Endodermal cell (in vitro differentiated cells): ENCODE data around the gene DYNC1H1. TPM values are rescaled to one million over a fixed set of nuclear protein-coding genes. Genes with fewer than 3 reads are reported as not detected.
A peak's percentile ranks its signal among the peaks of the same experiment; 100 is the strongest.
"Not testable (repeated sequence)": the region's sequence is repeated elsewhere in the genome, so short reads cannot be mapped to it uniquely, and the experiment has no call there.

Experiments used
- DNase-seq: peaks from one replicate; pipeline ENCODE4 v3.0.0-alpha.2; 2017
- H3K27ac ChIP-seq: 2 replicates; pipeline ENCODE4 v1.5.1; 2013; ENCODE audit warnings: mild to moderate bottlenecking, low read depth, low read length, moderate library complexity
- H3K27me3 ChIP-seq: 2 replicates; pipeline ENCODE4 v1.6.1; 2013; ENCODE audit warnings: mild to moderate bottlenecking, low read length, moderate library complexity; ENCODE audit not compliant: insufficient read depth, control insufficient read depth, poor library complexity, severe bottlenecking
- H3K36me3 ChIP-seq: 2 replicates; pipeline ENCODE4 v1.7.0; 2013; ENCODE audit warnings: mild to moderate bottlenecking, low read length, moderate library complexity; ENCODE audit not compliant: control insufficient read depth, insufficient read depth
- H3K4me1 ChIP-seq: one replicate; pipeline ENCODE4 v1.7.0; 2013; ENCODE audit warnings: low read length; ENCODE audit not compliant: control insufficient read depth, insufficient read depth
- H3K4me3 ChIP-seq: 2 replicates; pipeline ENCODE4 v1.5.1; 2013; ENCODE audit warnings: mild to moderate bottlenecking, low read length, moderate library complexity
- H3K9ac ChIP-seq: 2 replicates; pipeline ENCODE4 v1.6.1; 2013; ENCODE audit warnings: mild to moderate bottlenecking, low read length, moderate library complexity; ENCODE audit not compliant: poor library complexity, severe bottlenecking; ENCODE audit errors: extremely low read depth
- H3K9me3 ChIP-seq: 2 replicates; pipeline ENCODE4 v1.6.1; 2013; ENCODE audit warnings: mild to moderate bottlenecking, low read length, moderate library complexity; ENCODE audit not compliant: control insufficient read depth
- H3K27ac Mint-ChIP-seq: 2 replicates; pipeline ENCODE4 v1.8.0; 2020; ENCODE audit warnings: mixed read lengths
- H3K27me3 Mint-ChIP-seq: 2 replicates; pipeline ENCODE4 v1.8.0; 2021; ENCODE audit warnings: mild to moderate bottlenecking, mixed read lengths; ENCODE audit not compliant: insufficient read depth
- H3K36me3 Mint-ChIP-seq: 2 replicates; pipeline ENCODE4 v1.8.0; 2020; ENCODE audit warnings: low read depth, mixed read lengths
- H3K4me1 Mint-ChIP-seq: 2 replicates; pipeline ENCODE4 v1.8.0; 2020; ENCODE audit warnings: mixed read lengths
- H3K4me3 Mint-ChIP-seq: 2 replicates; pipeline ENCODE4 v1.8.0; 2020; ENCODE audit warnings: mild to moderate bottlenecking, moderate library complexity, mixed read lengths
- H3K9me3 Mint-ChIP-seq: 2 replicates; pipeline ENCODE4 v1.8.0; 2020; ENCODE audit warnings: mild to moderate bottlenecking, mixed read lengths
- CTCF ChIP-seq: fragments of 200-600 bp; sonication (generic); conservative IDR thresholded peaks from 2 replicates; pipeline ENCODE4 v1.5.0; 2021; ENCODE audit warnings: antibody characterized with exemption, mild to moderate bottlenecking
- WGBS, 2 experiments: methylation state at CpG; one replicate each; pipeline versions ENCODE4 v1.1.5 to v1.1.7; 2013; ENCODE audit warnings: missing lambda C conversion rate in 2 of 2, mixed read lengths in 1 of 2; ENCODE audit not compliant: insufficient coverage in 1 of 2, insufficient read length in 1 of 2; 5-methylcytosine and 5-hydroxymethylcytosine counted together
- total RNA-seq, 2 donors: library from RNA; stranded (reverse); fragmentation: NEBNext Ultra II Directional in 1 of 2; extraction: Animal tissue kit (Norgen Biotek cat#: 25700) in 1 of 2; gene quantifications; 2 replicates in 1 of 2; 3 replicates in 1 of 2; pipeline ENCODE4 v1.2.1, GENCODE V29; 2021

DYNC1H1 gene
- total RNA-seq, 2 donors from 2014 or later: 438 to 443 TPM

- no peak for DNase-seq
- Histone ChIP-seq H3K27me3 (no peaks in the 10 kb centered on the region), H3K36me3 (peaks cover 88% of the 10 kb centered on the region), H3K27ac (no peak overlapping the region), H3K4me3 (no peak overlapping the region), H3K4me1 (no peaks in the 10 kb centered on the region), H3K9ac (no peak overlapping the region), H3K9me3 (peaks cover 4% of the 10 kb centered on the region)
- no peaks in the 10 kb centered on the region for H3K4me1 Mint-ChIP-seq
- H3K36me3 Mint-ChIP-seq: peaks cover 83% of the 10 kb centered on the region
- H3K27ac Mint-ChIP-seq: no peak overlapping the region
- H3K9me3 Mint-ChIP-seq: no peaks in the 10 kb centered on the region
- TF ChIP-seq CTCF: no peak
- H3K4me3 Mint-ChIP-seq: no peak overlapping the region
- H3K27me3 Mint-ChIP-seq: no peaks in the 10 kb centered on the region
- WGBS, 2 experiments: 80% methylated on average over 5 of the region's 6 CpGs; no CpG with 5 or more reads in 1 of the 2 experiments
Measured at GRCh38 chr14:101982621-101983020, 18.2 kb downstream of the DYNC1H1 start.

GRCh38 chr14:101984831-101985230, 20.5 kb downstream of the DYNC1H1 start:
- not testable (repeated sequence) for H3K9me3 Mint-ChIP-seq, DNase-seq, H3K27me3 Mint-ChIP-seq, H3K4me3 ChIP-seq, H3K4me3 Mint-ChIP-seq, H3K4me1 ChIP-seq, H3K27ac ChIP-seq, H3K9ac ChIP-seq, H3K9me3 ChIP-seq, H3K27me3 ChIP-seq, H3K27ac Mint-ChIP-seq, H3K4me1 Mint-ChIP-seq
- WGBS, 2 experiments: 94 to 98% methylated on average over 6 to 11 of the region's 12 CpGs
- peaks cover 88% of the 10 kb centered on the region for H3K36me3 ChIP-seq
- peaks cover 83% of the 10 kb centered on the region for H3K36me3 Mint-ChIP-seq

DNA sequence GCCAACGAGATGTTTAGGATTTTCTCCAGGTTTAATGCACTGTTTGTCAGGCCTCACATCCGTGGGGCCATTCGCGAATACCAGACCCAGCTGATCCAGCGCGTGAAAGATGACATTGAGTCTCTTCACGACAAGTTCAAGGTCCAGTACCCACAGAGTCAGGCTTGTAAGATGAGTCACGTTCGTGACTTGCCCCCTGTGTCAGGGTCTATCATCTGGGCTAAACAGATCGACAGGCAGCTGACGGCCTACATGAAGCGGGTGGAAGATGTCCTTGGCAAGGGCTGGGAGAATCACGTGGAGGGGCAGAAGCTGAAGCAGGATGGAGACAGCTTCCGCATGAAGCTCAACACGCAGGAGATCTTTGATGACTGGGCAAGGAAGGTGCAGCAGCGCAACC, 21.6 kb downstream of the DYNC1H1 start:
- Histone ChIP-seq H3K27ac (no peak overlapping the region), H3K27me3 (no peaks in the 10 kb centered on the region), H3K4me3 (no peak overlapping the region), H3K36me3 (peaks cover 84% of the 10 kb centered on the region), H3K9ac (no peak overlapping the region), H3K4me1 (no peaks in the 10 kb centered on the region), H3K9me3 (peaks cover 4% of the 10 kb centered on the region)
- Mint-ChIP-seq H3K4me1 (no peaks in the 10 kb centered on the region), H3K9me3 (no peaks in the 10 kb centered on the region), H3K4me3 (no peak overlapping the region), H3K27me3 (no peaks in the 10 kb centered on the region), H3K27ac (peak overlapping the region; percentile 70), H3K36me3 (peaks cover 81% of the 10 kb centered on the region)
- 91 to 94% methylated on average over 12 to 16 of the region's 16 CpGs for WGBS, 2 experiments
- TF ChIP-seq CTCF: no peak
- DNase-seq: no peak

- Mint-ChIP-seq H3K9me3 (no peaks in the 10 kb centered on the region), H3K27ac (no peak overlapping the region), H3K36me3 (peaks cover 79% of the 10 kb centered on the region), H3K4me3 (no peak overlapping the region), H3K27me3 (no peaks in the 10 kb centered on the region), H3K4me1 (no peaks in the 10 kb centered on the region)
- no peak overlapping the region for H3K9ac ChIP-seq
- WGBS, 2 experiments: 97 to 100% methylated on average over 4 to 7 of the region's 7 CpGs
- H3K27ac ChIP-seq: no peak overlapping the region
- H3K36me3 ChIP-seq: peaks cover 82% of the 10 kb centered on the region
- H3K4me3 ChIP-seq: no peak overlapping the region
- no peak for DNase-seq
- H3K9me3 ChIP-seq: no peaks in the 10 kb centered on the region
- H3K27me3 ChIP-seq: no peaks in the 10 kb centered on the region
- H3K4me1 ChIP-seq: peaks cover 7% of the 10 kb centered on the region
- TF ChIP-seq CTCF: no peak
Measured at GRCh38 chr14:101986953-101987352, 22.6 kb downstream of the DYNC1H1 start.
